GM12801 (cell line): ENCODE results near the gene HOATZ.

Source experiments
- CTCF ChIP-seq: IDR thresholded peaks from one replicate; pipeline ENCODE4 v1.5.1; 2011; ENCODE audit warnings: control low read depth; ENCODE audit not compliant: insufficient read length; ENCODE audit errors: extremely low read depth

HOATZ gene

DNA sequence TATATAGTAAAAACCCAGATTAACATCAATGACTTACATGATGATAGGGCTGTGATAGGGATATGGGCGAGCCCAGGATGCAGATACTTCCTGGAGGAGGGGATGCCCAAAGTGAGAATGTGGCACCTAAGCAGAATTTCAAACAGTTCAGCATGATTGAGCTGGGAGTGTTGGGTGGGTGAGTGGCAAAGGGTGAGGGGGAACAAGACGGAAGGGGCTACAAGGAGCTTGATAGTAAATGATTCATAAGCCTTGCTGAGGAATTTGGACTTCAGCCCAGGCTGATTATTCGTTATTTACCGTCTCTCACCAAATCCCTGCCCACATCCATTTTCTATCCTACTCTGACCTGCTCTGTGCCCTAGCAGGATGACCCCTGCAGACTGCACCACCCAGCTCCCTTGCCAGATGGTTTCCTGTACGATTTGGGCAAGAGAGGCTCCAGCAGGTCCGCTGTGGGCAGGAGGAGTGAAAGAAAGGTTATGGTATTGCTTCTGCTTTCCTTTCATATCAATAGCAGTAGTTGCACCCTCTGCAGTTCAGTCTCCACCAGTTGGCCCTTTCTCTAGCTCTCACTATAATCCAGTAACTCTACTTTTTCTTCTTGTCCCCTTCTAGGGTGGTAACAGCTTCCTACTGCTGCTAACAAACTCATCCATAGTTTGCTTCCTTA is 57.4 kb downstream of the HOATZ start:
- TF ChIP-seq CTCF, result no peak

DNA sequence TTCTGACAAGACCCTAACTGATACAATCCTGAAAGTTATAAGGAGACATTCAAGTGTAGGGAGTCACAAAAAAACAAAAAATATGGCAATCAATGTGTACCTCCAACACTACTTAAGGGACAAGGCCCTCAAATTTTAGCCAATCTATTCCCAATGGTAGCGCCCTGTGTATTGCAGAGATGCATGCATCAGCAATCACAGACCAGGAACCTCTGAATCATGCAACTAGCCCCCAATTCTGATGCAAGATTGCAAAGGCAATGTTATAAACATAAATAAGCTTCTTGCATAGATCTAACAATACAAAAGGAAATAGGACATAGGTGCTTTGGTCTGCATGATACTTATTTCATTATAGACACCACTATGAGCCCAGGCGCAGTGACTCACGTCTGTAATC is 58.0 kb downstream of the HOATZ start:
- TF ChIP-seq CTCF, result no peak

- TF ChIP-seq CTCF, result no peak
These were observed 59.3 kb downstream of the HOATZ start for GRCh38 chr11:111573821-111574249.

GRCh38 chr11:111574373-111575225 is 60.0 kb downstream of the HOATZ start:
- TF ChIP-seq CTCF, result no peak

- TF ChIP-seq CTCF, result no peak
These were observed 61.2 kb downstream of the HOATZ start for GRCh38 chr11:111575740-111576139.

GRCh38 chr11:111577821-111578220 is 63.2 kb downstream of the HOATZ start:
- no peak for TF ChIP-seq CTCF

DNA sequence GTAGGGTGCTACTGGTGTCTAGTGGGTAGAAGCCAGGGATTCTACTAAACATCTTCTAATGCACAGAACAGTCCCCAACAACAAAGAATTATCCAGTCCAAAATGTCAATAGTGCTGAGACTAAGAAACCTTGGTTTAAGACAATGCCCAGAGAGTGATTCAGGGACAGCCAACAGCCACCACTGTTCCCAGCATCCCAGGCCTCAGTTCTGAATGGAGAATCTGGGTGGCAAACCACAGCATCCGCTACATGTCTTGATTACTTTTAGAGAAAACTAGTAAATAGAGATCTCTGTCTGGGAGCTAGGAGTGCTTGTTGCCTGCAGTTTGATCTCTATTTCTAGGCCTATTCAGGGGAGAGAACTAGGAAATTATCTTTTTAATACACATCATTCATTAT is 66.8 kb downstream of the HOATZ start:
- TF ChIP-seq CTCF, result no peak
